ENCODE data around the gene PPP2R1A.

Gene PPP2R1A

GRCh38 chr19:52189735-52190486 lies at the start of gene PPP2R1A:
TSS of gene PPP2R1A (plus strand) at chr19:52190052. CDS start at chr19:52190097, 45 bp downstream.
- H3K9me3 Mint-ChIP-seq: no peaks in the 10 kb centered on the region
- peaks cover 34% of the 10 kb centered on the region for H3K36me3 Mint-ChIP-seq (ENCODE audit: low read depth)
- peaks cover 39% of the 10 kb centered on the region for H3K4me1 Mint-ChIP-seq
- H3K27me3 Mint-ChIP-seq (ENCODE audit: low read depth, poor library complexity): no peaks in the 10 kb centered on the region
- peak within 1 kb of the TSS; percentile 100 for H3K27ac Mint-ChIP-seq
- peak; percentile 97 for DNase-seq
- H3K4me3 Mint-ChIP-seq: peak within 1 kb of the TSS; percentile 98
- no peak for TF ChIP-seq CTCF (IDR thresholded peaks at IDR 0.05)

DNA sequence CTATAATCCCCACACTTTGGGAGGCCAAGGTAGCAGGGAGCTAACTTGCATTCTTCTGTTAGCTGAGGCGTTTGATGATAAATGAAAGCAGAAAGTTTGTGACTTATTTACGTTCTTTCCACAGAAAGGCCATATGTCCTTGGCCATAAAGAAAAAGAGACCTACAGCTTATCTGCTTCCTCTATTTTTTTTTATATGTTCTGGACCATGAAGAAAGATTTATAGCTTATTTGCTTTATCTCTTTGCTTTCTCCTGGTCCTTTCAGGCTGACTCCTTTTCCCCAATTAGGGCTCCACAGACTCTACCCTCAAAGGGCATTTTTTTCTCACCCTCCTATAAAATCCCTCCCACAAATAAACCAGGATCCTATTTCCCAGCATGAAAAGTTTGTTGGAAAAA lies 48.6 kb upstream of the PPP2R1A start:
- peaks cover 24% of the 10 kb centered on the region for H3K4me1 Mint-ChIP-seq
- peak overlapping the region; percentile 66 for H3K27ac Mint-ChIP-seq
- H3K9me3 Mint-ChIP-seq: peaks cover 78% of the 10 kb centered on the region
- peaks cover 58% of the 10 kb centered on the region for H3K36me3 Mint-ChIP-seq (ENCODE audit: low read depth)
- DNase-seq: no peak
- peaks cover 15% of the 10 kb centered on the region for H3K27me3 Mint-ChIP-seq (ENCODE audit: low read depth, poor library complexity)
- H3K4me3 Mint-ChIP-seq: peak overlapping the region; percentile 30
- no peak for TF ChIP-seq CTCF (IDR thresholded peaks at IDR 0.05)

GRCh38 chr19:52142001-52142595 lies 47.8 kb upstream of the PPP2R1A start:
- H3K27me3 Mint-ChIP-seq (ENCODE audit: low read depth, poor library complexity): peaks cover 12% of the 10 kb centered on the region
- H3K9me3 Mint-ChIP-seq: peaks cover 77% of the 10 kb centered on the region
- no peak overlapping the region for H3K4me3 Mint-ChIP-seq
- TF ChIP-seq CTCF (IDR thresholded peaks at IDR 0.05): no peak
- DNase-seq: no peak
- H3K36me3 Mint-ChIP-seq (ENCODE audit: low read depth): peaks cover 57% of the 10 kb centered on the region
- H3K4me1 Mint-ChIP-seq: peaks cover 24% of the 10 kb centered on the region
- H3K27ac Mint-ChIP-seq: no peak overlapping the region

DNA sequence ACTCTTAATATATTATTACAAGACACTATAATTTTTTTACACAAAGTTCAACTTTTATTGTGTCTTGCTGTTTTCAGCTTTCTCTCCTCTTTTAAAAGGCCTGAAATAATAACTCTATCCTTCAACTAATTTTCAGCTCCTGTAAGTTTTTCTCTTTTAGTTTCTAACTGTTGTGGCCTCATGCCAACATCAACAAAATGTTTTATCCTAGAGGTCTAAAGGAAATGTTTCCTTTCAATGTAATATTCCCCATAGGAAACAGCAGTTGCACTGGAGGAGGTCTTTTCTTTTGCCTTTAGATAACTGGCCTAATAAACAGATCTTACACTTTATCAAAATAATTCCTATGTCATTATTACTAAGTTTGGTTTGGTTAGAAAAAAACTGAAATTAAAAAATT lies 41.6 kb upstream of the PPP2R1A start:
- Mint-ChIP-seq H3K27ac (no peak overlapping the region), H3K4me3 (no peak overlapping the region), H3K9me3 (peaks cover 84% of the 10 kb centered on the region), H3K27me3 (ENCODE audit: low read depth, poor library complexity) (peaks cover 3% of the 10 kb centered on the region), H3K4me1 (no peaks in the 10 kb centered on the region), H3K36me3 (ENCODE audit: low read depth) (peaks cover 59% of the 10 kb centered on the region)
- no peak for DNase-seq
- TF ChIP-seq CTCF (IDR thresholded peaks at IDR 0.05): no peak

DNA sequence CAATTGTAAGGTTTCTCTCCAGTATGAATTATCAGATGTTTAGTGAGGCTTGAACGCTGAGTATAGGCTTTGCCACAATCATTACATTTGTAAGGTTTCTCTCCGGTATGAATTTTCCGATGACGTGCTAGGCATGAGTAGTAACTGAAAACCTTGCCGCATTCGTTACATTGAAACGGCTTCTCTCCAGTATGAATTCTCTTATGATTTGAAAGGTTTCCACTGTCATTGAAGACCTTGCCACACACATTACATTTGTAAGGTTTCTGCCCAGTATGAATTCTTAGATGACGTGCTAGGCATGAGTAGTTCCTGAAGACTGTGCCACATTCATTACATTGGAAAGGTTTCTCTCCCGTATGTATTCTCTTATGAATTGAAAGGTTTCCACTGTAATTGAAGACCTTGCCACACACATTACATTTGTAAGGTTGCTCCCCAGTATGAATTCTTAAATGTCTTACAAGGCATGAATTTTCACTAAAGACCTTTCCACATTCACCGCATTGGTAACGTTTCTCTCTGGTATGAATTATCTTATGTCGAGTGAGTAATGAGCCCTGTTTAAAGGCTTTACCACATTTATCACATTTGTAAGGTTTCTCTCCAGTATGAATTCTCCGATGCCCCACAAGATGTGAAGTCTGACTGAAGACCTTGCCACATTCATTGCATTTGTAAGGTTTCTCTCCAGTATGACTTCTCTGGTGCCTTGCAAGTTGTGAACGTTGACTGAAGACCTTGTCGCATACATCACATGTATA lies 34.1 kb upstream of the PPP2R1A start:
- peaks cover 98% of the 10 kb centered on the region for H3K9me3 Mint-ChIP-seq
- no peak overlapping the region for H3K27ac Mint-ChIP-seq
- TF ChIP-seq CTCF (IDR thresholded peaks at IDR 0.05): no peak
- H3K4me3 Mint-ChIP-seq: no peak overlapping the region
- no peak for DNase-seq
- peaks cover 99% of the 10 kb centered on the region for H3K36me3 Mint-ChIP-seq (ENCODE audit: low read depth)
- no peaks in the 10 kb centered on the region for H3K4me1 Mint-ChIP-seq
- peaks cover 4% of the 10 kb centered on the region for H3K27me3 Mint-ChIP-seq (ENCODE audit: low read depth, poor library complexity)
